HEK293 (cell line): ENCODE measurements around the gene ADAMTS4.

Experiments used
- GLI2 ChIP-seq: fragments of 450-650 bp; formaldehyde crosslinking; IDR thresholded peaks from 2 replicates; pipeline ENCODE4; 2017; ENCODE audit warnings: missing biosample characterization, missing genetic modification characterization, low read depth, borderline replicate concordance
- MEIS1 ChIP-seq: sonication (generic); formaldehyde crosslinking; IDR thresholded peaks from 2 replicates; pipeline ENCODE4 v1.8.1; 2022; ENCODE audit warnings: missing genetic modification reagents, mild to moderate bottlenecking, borderline replicate concordance
- SCRT2 ChIP-seq: fragments of 450-650 bp; formaldehyde crosslinking; IDR thresholded peaks from 2 replicates; pipeline ENCODE4 v1.5.1; 2016; ENCODE audit warnings: missing biosample characterization, missing genetic modification characterization
- SETDB1 ChIP-seq: IDR thresholded peaks from one replicate; pipeline ENCODE4 v1.6.1; 2017; ENCODE audit warnings: mild to moderate bottlenecking, low read length, moderate library complexity, mixed read lengths; ENCODE audit not compliant: insufficient read length
- SP2 ChIP-seq: fragments of 450-650 bp; formaldehyde crosslinking; IDR thresholded peaks from 2 replicates; pipeline ENCODE4 v1.5.1; 2016; ENCODE audit warnings: missing biosample characterization, missing genetic modification characterization
- ZBTB1 ChIP-seq: fragments of 450-650 bp; formaldehyde crosslinking; IDR thresholded peaks from 2 replicates; pipeline ENCODE4 v1.5.1; 2016; ENCODE audit warnings: missing biosample characterization, missing genetic modification characterization
- ZFP3 ChIP-seq: fragments of 450-650 bp; formaldehyde crosslinking; IDR thresholded peaks from 2 replicates; pipeline ENCODE4 v1.5.1; 2016; ENCODE audit warnings: low read depth, missing biosample characterization, missing genetic modification characterization
- ZNF19 ChIP-seq: fragments of 450-650 bp; formaldehyde crosslinking; IDR thresholded peaks from 2 replicates; pipeline ENCODE4; 2016; ENCODE audit warnings: missing biosample characterization, missing genetic modification characterization, low read depth
- ZNF214 ChIP-seq: fragments of 450-650 bp; formaldehyde crosslinking; IDR thresholded peaks from 2 replicates; pipeline ENCODE4 v1.5.1; 2017; ENCODE audit warnings: missing biosample characterization, mild to moderate bottlenecking, missing genetic modification characterization, borderline replicate concordance
- ZNF24 ChIP-seq: fragments of 450-650 bp; formaldehyde crosslinking; IDR thresholded peaks from 2 replicates; pipeline ENCODE4 v1.5.1; 2016; ENCODE audit warnings: missing biosample characterization, missing genetic modification characterization
- ZNF366 ChIP-seq: fragments of 450-650 bp; formaldehyde crosslinking; conservative IDR thresholded peaks from 2 replicates; pipeline ENCODE4 v1.5.1; 2016; ENCODE audit warnings: missing biosample characterization, missing genetic modification characterization
- ZNF416 ChIP-seq: fragments of 450-650 bp; formaldehyde crosslinking; IDR thresholded peaks from 2 replicates; pipeline ENCODE4 v1.5.1; 2016; ENCODE audit warnings: missing biosample characterization, missing genetic modification characterization
- ZNF423 ChIP-seq: fragments of 450-650 bp; formaldehyde crosslinking; IDR thresholded peaks from 2 replicates; pipeline ENCODE4 v1.5.1; 2016; ENCODE audit warnings: missing biosample characterization, missing genetic modification characterization
- ZNF544 ChIP-seq: fragments of 450-650 bp; formaldehyde crosslinking; IDR thresholded peaks from 2 replicates; pipeline ENCODE4 v1.5.0; 2017; ENCODE audit warnings: missing biosample characterization, missing genetic modification characterization
- ZNF621 ChIP-seq: fragments of 450-650 bp; formaldehyde crosslinking; IDR thresholded peaks from 2 replicates; pipeline ENCODE4 v1.5.1; 2017; ENCODE audit warnings: missing biosample characterization, missing genetic modification characterization
- ZNF623 ChIP-seq: fragments of 450-650 bp; formaldehyde crosslinking; IDR thresholded peaks from 2 replicates; pipeline ENCODE4 v1.5.1; 2016; ENCODE audit warnings: missing biosample characterization, missing genetic modification characterization
- ZNF629 ChIP-seq: fragments of 450-650 bp; formaldehyde crosslinking; IDR thresholded peaks from 2 replicates; pipeline ENCODE4 v1.5.1; 2017; ENCODE audit warnings: missing biosample characterization, missing genetic modification characterization
- ZNF660 ChIP-seq: fragments of 450-650 bp; IDR thresholded peaks from 2 replicates; pipeline ENCODE4 v1.5.1; 2018; ENCODE audit warnings: missing biosample characterization, mild to moderate bottlenecking, missing genetic modification characterization
- ZNF707 ChIP-seq: fragments of 450-650 bp; formaldehyde crosslinking; IDR thresholded peaks from 2 replicates; pipeline ENCODE4 v1.5.1; 2016; ENCODE audit warnings: missing biosample characterization, missing genetic modification characterization
- ZNF837 ChIP-seq: fragments of 450-650 bp; formaldehyde crosslinking; IDR thresholded peaks from 2 replicates; pipeline ENCODE4 v1.5.1; 2016; ENCODE audit warnings: missing biosample characterization, missing genetic modification characterization
- ZXDB ChIP-seq: fragments of 450-650 bp; formaldehyde crosslinking; IDR thresholded peaks from 2 replicates; pipeline ENCODE4 v1.5.1; 2016; ENCODE audit warnings: missing biosample characterization, missing genetic modification characterization
- TF ChIP-seq, protein P1 (sequence below): fragments of 450-650 bp; formaldehyde crosslinking; IDR thresholded peaks from 2 replicates; pipeline ENCODE4 v1.5.1; 2016; ENCODE audit warnings: missing biosample characterization, missing genetic modification characterization, borderline replicate concordance
- TF ChIP-seq, protein P2 (sequence below): fragments of 450-650 bp; formaldehyde crosslinking; optimal IDR thresholded peaks from 2 replicates; pipeline ENCODE3; 2016; ENCODE audit warnings: missing biosample characterization, mild to moderate bottlenecking, missing genetic modification characterization
- TF ChIP-seq, protein P3 (sequence below): IDR thresholded peaks from 2 replicates; pipeline ENCODE4 v1.6.1; 2011; ENCODE audit warnings: mild to moderate bottlenecking, low read depth, low read length, borderline replicate concordance
- TF ChIP-seq, protein P4 (sequence below): fragments of 450-650 bp; formaldehyde crosslinking; IDR thresholded peaks from 2 replicates; pipeline ENCODE4 v1.5.1; 2016; ENCODE audit warnings: missing biosample characterization, missing genetic modification characterization
- TF ChIP-seq, protein P5 (sequence below): fragments of 450-650 bp; formaldehyde crosslinking; IDR thresholded peaks from 2 replicates; pipeline ENCODE4 v1.5.1; 2017; ENCODE audit warnings: missing biosample characterization, missing genetic modification characterization
- TF ChIP-seq, protein P6 (sequence below): fragments of 450-650 bp; formaldehyde crosslinking; IDR thresholded peaks from 2 replicates; pipeline ENCODE4 v1.5.1; 2016; ENCODE audit warnings: missing biosample characterization, missing genetic modification characterization

Gene ADAMTS4

DNA sequence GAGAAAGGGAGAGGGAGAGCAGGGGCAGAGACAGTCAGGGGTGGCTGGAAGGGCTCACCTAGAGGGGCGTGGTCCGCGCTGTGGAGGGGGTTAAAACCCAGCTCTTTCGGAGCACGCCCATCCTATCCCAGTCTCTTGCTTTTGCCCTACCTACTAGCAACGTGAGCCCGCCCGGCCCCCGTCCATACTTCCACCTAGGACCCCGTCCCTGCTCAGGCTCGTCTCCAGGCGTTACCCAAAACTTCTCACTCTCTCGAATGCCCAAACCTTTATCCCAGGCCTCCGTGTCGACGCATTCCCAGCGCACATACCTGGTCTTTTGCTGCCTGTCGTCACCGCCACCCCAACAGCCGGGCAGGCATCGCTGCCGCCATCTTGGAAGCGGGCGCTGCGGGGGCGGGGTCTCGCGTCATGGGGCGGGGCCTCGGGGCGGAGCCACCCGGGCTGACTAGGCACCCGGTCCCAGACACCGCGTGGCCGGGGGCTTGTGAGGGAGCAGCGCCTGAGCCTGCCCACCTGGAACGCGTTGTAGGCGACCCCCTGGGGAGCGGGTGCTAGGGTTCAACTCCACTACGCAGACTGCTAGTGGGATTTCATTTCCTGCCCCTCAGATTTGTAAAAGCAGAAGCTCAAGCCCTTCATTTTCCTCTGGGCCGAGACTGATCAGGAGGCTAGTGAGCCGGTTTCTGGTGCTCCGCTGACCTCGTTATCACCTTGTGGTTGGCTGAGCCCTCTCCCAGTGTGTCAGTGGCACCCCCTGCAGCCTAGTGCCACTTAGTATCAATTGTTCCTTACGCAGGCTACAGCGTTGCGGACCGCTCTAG lies 21.5 kb downstream of the ADAMTS4 start, which contains the start of gene B4GALT3 (continued):
- TF ChIP-seq ZNF544 (tag by site-specific recombination), result no peak
- TF ChIP-seq ZNF629 (tag by site-specific recombination), result peak; percentile 79
- TF ChIP-seq MEIS1 (CRISPR knock-in tag), result no peak
- peak; percentile 69; the same call in 1 of the 2 replicates for TF ChIP-seq ZNF660 (tag by site-specific recombination)
- TF ChIP-seq ZNF24, result peak; percentile 67
- TF ChIP-seq, protein P1, sequence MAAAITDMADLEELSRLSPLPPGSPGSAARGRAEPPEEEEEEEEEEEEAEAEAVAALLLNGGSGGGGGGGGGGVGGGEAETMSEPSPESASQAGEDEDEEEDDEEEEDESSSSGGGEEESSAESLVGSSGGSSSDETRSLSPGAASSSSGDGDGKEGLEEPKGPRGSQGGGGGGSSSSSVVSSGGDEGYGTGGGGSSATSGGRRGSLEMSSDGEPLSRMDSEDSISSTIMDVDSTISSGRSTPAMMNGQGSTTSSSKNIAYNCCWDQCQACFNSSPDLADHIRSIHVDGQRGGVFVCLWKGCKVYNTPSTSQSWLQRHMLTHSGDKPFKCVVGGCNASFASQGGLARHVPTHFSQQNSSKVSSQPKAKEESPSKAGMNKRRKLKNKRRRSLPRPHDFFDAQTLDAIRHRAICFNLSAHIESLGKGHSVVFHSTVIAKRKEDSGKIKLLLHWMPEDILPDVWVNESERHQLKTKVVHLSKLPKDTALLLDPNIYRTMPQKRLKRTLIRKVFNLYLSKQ (tag by site-specific recombination), result no peak
- TF ChIP-seq ZNF707 (tag by site-specific recombination), result no peak
- TF ChIP-seq, protein P2, sequence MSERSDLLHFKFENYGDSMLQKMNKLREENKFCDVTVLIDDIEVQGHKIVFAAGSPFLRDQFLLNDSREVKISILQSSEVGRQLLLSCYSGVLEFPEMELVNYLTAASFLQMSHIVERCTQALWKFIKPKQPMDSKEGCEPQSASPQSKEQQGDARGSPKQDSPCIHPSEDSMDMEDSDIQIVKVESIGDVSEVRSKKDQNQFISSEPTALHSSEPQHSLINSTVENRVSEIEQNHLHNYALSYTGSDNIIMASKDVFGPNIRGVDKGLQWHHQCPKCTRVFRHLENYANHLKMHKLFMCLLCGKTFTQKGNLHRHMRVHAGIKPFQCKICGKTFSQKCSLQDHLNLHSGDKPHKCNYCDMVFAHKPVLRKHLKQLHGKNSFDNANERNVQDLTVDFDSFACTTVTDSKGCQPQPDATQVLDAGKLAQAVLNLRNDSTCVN (tag by site-specific recombination), result peak; percentile 57
- TF ChIP-seq SP2, result peak; percentile 84
- TF ChIP-seq SETDB1, result peak; percentile 22
- no peak for TF ChIP-seq GLI2 (tag by site-specific recombination)
- TF ChIP-seq, protein P3, sequence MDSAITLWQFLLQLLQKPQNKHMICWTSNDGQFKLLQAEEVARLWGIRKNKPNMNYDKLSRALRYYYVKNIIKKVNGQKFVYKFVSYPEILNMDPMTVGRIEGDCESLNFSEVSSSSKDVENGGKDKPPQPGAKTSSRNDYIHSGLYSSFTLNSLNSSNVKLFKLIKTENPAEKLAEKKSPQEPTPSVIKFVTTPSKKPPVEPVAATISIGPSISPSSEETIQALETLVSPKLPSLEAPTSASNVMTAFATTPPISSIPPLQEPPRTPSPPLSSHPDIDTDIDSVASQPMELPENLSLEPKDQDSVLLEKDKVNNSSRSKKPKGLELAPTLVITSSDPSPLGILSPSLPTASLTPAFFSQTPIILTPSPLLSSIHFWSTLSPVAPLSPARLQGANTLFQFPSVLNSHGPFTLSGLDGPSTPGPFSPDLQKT, result no peak
- TF ChIP-seq, protein P4, sequence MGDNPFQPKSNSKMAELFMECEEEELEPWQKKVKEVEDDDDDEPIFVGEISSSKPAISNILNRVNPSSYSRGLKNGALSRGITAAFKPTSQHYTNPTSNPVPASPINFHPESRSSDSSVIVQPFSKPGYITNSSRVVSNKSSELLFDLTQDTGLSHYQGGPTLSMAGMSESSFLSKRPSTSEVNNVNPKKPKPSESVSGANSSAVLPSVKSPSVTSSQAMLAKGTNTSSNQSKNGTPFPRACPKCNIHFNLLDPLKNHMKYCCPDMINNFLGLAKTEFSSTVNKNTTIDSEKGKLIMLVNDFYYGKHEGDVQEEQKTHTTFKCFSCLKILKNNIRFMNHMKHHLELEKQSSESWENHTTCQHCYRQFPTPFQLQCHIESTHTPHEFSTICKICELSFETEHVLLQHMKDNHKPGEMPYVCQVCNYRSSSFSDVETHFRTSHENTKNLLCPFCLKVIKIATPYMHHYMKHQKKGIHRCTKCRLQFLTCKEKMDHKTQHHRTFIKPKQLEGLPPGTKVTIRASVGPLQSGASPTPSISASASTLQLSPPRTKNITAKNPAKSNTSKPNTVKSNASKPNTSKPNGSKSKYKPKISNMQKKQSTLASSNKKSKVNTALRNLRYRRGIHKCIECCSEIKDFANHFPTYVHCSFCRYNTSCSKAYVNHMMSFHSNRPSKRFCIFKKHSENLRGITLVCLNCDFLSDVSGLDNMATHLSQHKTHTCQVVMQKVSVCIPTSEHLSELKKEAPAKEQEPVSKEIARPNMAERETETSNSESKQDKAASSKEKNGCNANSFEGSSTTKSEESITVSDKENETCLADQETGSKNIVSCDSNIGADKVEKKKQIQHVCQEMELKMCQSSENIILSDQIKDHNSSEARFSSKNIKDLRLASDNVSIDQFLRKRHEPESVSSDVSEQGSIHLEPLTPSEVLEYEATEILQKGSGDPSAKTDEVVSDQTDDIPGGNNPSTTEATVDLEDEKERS (tag by site-specific recombination), result no peak
- TF ChIP-seq ZNF366, result no peak
- TF ChIP-seq SCRT2 (tag by site-specific recombination), result no peak
- peak; percentile 99 for TF ChIP-seq ZNF423
- TF ChIP-seq, protein P5, sequence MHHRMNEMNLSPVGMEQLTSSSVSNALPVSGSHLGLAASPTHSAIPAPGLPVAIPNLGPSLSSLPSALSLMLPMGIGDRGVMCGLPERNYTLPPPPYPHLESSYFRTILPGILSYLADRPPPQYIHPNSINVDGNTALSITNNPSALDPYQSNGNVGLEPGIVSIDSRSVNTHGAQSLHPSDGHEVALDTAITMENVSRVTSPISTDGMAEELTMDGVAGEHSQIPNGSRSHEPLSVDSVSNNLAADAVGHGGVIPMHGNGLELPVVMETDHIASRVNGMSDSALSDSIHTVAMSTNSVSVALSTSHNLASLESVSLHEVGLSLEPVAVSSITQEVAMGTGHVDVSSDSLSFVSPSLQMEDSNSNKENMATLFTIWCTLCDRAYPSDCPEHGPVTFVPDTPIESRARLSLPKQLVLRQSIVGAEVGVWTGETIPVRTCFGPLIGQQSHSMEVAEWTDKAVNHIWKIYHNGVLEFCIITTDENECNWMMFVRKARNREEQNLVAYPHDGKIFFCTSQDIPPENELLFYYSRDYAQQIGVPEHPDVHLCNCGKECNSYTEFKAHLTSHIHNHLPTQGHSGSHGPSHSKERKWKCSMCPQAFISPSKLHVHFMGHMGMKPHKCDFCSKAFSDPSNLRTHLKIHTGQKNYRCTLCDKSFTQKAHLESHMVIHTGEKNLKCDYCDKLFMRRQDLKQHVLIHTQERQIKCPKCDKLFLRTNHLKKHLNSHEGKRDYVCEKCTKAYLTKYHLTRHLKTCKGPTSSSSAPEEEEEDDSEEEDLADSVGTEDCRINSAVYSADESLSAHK, result peak; percentile 64; the same call in 1 of the 2 replicates
- TF ChIP-seq ZBTB1 (tag by site-specific recombination), result no peak
- TF ChIP-seq ZNF19 (tag by site-specific recombination), result no peak
- TF ChIP-seq ZNF416, result no peak
- TF ChIP-seq ZXDB, result peak; percentile 85
- no peak for TF ChIP-seq ZNF837 (tag by site-specific recombination)
- TF ChIP-seq ZFP3 (tag by site-specific recombination), result no peak
- TF ChIP-seq ZNF623 (tag by site-specific recombination), result no peak; the same call in 1 of the 2 replicates
- TF ChIP-seq, protein P6, sequence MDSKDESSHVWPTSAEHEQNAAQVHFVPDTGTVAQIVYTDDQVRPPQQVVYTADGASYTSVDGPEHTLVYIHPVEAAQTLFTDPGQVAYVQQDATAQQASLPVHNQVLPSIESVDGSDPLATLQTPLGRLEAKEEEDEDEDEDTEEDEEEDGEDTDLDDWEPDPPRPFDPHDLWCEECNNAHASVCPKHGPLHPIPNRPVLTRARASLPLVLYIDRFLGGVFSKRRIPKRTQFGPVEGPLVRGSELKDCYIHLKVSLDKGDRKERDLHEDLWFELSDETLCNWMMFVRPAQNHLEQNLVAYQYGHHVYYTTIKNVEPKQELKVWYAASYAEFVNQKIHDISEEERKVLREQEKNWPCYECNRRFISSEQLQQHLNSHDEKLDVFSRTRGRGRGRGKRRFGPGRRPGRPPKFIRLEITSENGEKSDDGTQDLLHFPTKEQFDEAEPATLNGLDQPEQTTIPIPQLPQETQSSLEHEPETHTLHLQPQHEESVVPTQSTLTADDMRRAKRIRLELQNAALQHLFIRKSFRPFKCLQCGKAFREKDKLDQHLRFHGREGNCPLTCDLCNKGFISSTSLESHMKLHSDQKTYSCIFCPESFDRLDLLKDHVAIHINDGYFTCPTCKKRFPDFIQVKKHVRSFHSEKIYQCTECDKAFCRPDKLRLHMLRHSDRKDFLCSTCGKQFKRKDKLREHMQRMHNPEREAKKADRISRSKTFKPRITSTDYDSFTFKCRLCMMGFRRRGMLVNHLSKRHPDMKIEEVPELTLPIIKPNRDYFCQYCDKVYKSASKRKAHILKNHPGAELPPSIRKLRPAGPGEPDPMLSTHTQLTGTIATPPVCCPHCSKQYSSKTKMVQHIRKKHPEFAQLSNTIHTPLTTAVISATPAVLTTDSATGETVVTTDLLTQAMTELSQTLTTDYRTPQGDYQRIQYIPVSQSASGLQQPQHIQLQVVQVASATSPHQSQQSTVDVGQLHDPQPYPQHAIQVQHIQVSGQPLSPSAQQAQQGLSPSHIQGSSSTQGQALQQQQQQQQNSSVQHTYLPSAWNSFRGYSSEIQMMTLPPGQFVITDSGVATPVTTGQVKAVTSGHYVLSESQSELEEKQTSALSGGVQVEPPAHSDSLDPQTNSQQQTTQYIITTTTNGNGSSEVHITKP (tag by site-specific recombination), result peak; percentile 98
- TF ChIP-seq ZNF214, result no peak
- TF ChIP-seq ZNF621, result no peak
